ENCODE data around the gene GTF2A1L. TPM values are rescaled to one million over a fixed set of nuclear protein-coding genes. Genes with fewer than 3 reads are reported as not detected.

GTF2A1L gene
- total RNA-seq, 2 experiments from 2014 or later, result not detected

DNA sequence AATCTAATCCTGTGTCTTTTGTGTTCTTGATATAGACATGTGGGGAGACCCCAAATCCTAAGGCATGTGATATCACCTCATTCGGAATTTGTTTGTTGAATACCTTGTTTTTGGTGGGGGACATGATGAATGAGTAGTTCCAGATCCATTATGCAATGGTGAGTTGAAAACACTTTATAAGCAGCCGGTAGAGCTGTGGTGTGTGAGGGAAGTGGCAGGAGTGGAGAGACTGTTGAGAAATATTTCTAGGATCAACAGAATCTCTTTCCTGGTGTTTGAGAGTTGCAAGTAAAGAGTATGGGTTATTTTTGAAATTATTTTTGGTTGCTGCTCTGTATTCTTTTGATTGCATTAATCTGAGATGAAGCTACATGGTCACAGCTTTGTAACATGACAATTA, 103.5 kb downstream of the GTF2A1L start:
- ChIA-PET POLR2A (interaction anchor here (0.6 to 0.7 kb wide), 3 partner anchors 14 to 1226 kb away, joined by 3 to 7 read pairs (median 3); no protein-coding TSS in a partner anchor), CTCF (ENCODE audit: unreplicated experiment) (no interaction called here)
- Histone ChIP-seq H3K4me3 (ENCODE audit: low read depth, low read length, poor library complexity, severe bottlenecking) (no peak overlapping the region), H3K9me2 (ENCODE audit: insufficient read depth, low read length) (no peaks in the 10 kb centered on the region), H3K4me2 (ENCODE audit: low read length) (no peak overlapping the region), H3K9me3 (ENCODE audit: low read length) (no peaks in the 10 kb centered on the region), H3K36me3 (ENCODE audit: insufficient read depth, low read length) (no peaks in the 10 kb centered on the region), H3K79me2 (ENCODE audit: insufficient read depth, low read depth, low read length) (no peaks in the 10 kb centered on the region), H4K20me1 (ENCODE audit: insufficient read depth, low read length) (no peaks in the 10 kb centered on the region), H3K4me1 (ENCODE audit: insufficient read depth, low read length, poor library complexity, severe bottlenecking) (no peaks in the 10 kb centered on the region), H2AFZ (ENCODE audit: low read length) (no peak overlapping the region), H3K27ac (ENCODE audit: low read depth, low read length, poor library complexity, severe bottlenecking) (no peak overlapping the region)
- no peak for DNase-seq (ENCODE audit: low spot score)
- no TSS peak for BruUV-seq (replicated peaks)
- TF ChIP-seq, protein P1, sequence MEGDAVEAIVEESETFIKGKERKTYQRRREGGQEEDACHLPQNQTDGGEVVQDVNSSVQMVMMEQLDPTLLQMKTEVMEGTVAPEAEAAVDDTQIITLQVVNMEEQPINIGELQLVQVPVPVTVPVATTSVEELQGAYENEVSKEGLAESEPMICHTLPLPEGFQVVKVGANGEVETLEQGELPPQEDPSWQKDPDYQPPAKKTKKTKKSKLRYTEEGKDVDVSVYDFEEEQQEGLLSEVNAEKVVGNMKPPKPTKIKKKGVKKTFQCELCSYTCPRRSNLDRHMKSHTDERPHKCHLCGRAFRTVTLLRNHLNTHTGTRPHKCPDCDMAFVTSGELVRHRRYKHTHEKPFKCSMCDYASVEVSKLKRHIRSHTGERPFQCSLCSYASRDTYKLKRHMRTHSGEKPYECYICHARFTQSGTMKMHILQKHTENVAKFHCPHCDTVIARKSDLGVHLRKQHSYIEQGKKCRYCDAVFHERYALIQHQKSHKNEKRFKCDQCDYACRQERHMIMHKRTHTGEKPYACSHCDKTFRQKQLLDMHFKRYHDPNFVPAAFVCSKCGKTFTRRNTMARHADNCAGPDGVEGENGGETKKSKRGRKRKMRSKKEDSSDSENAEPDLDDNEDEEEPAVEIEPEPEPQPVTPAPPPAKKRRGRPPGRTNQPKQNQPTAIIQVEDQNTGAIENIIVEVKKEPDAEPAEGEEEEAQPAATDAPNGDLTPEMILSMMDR (conservative IDR thresholded peaks at IDR 0.05; ENCODE audit: low read length), result no peak
- no peak for TF ChIP-seq EZH2phosphoT487 (IDR thresholded peaks at IDR 0.05; ENCODE audit: borderline replicate concordance, low read depth, low read length)
- intact Hi-C loops (cut with micrococcal nuclease; ENCODE audit: unreplicated experiment), result no loop called here

DNA sequence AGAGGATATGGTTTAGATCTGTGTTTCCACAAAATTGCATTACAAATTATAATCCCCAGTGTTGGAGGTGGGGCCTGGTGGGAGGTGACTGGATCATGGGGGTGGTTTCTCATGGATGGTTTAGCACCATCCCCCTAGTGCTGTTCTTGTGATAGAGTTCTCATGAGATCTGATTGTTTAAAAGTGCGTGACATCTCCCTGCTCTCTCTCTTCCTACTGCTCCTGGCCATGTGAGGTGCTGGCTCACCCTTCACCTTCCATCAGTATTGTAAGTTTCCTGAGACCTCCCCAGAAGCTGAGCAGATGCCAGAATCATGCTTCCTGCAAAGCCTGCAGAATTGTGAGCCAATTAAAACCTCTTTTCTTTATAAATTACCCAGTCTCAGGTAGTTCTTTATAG, 104.7 kb downstream of the GTF2A1L start:
- CTCF ChIA-PET (ENCODE audit: unreplicated experiment), result no interaction called here
- BruUV-seq (replicated peaks), result no TSS peak
- intact Hi-C loops (cut with micrococcal nuclease; ENCODE audit: unreplicated experiment), result no loop called here

DNA sequence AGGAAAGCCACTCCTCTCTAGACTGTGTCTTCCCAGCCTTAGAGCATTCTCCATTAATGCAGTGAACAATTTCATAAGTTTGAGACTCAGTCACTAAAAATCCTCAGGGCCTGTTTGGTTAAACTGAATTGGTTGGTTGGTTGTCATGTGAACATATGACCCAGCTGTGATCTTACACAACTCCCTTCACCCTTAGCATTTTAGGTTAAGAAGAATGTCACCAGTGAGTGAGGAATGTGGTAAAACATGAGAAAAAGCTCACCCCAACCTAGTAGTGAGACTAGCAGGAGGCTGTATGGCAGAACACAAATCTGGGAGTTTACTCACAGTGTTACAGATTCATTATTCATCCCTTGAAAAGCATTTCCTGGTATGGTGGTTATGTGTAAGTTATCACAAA, 105.5 kb downstream of the GTF2A1L start:
- DNase-seq (ENCODE audit: low spot score), result no peak
- Histone ChIP-seq H4K20me1 (ENCODE audit: insufficient read depth, low read length) (no peaks in the 10 kb centered on the region), H3K27ac (ENCODE audit: low read depth, low read length, poor library complexity, severe bottlenecking) (no peak overlapping the region), H3K79me2 (ENCODE audit: insufficient read depth, low read depth, low read length) (no peaks in the 10 kb centered on the region), H3K4me2 (ENCODE audit: low read length) (no peak overlapping the region), H2AFZ (ENCODE audit: low read length) (no peak overlapping the region), H3K9me2 (ENCODE audit: insufficient read depth, low read length) (no peaks in the 10 kb centered on the region), H3K9me3 (ENCODE audit: low read length) (no peaks in the 10 kb centered on the region), H3K4me1 (ENCODE audit: insufficient read depth, low read length, poor library complexity, severe bottlenecking) (no peaks in the 10 kb centered on the region), H3K36me3 (ENCODE audit: insufficient read depth, low read length) (no peaks in the 10 kb centered on the region), H3K4me3 (ENCODE audit: low read depth, low read length, poor library complexity, severe bottlenecking) (no peak overlapping the region)
- TF ChIP-seq, protein P1 (conservative IDR thresholded peaks at IDR 0.05; ENCODE audit: low read length), result no peak
- TF ChIP-seq EZH2phosphoT487 (IDR thresholded peaks at IDR 0.05; ENCODE audit: borderline replicate concordance, low read depth, low read length), result no peak
- POLR2A ChIA-PET, result no interaction called here
- intact Hi-C loops (cut with micrococcal nuclease; ENCODE audit: unreplicated experiment), result no loop called here
- CTCF ChIA-PET (ENCODE audit: unreplicated experiment), result no interaction called here
- BruUV-seq (replicated peaks), result no TSS peak

More for the DNA sequence above, 104.7 kb downstream of the GTF2A1L start:
- Histone ChIP-seq H3K27ac (ENCODE audit: low read depth, low read length, poor library complexity, severe bottlenecking) (no peak overlapping the region), H2AFZ (ENCODE audit: low read length) (no peak overlapping the region), H3K4me1 (ENCODE audit: insufficient read depth, low read length, poor library complexity, severe bottlenecking) (no peaks in the 10 kb centered on the region), H4K20me1 (ENCODE audit: insufficient read depth, low read length) (no peaks in the 10 kb centered on the region), H3K4me2 (ENCODE audit: low read length) (no peak overlapping the region), H3K9me3 (ENCODE audit: low read length) (no peaks in the 10 kb centered on the region), H3K79me2 (ENCODE audit: insufficient read depth, low read depth, low read length) (no peaks in the 10 kb centered on the region), H3K36me3 (ENCODE audit: insufficient read depth, low read length) (no peaks in the 10 kb centered on the region), H3K4me3 (ENCODE audit: low read depth, low read length, poor library complexity, severe bottlenecking) (no peak overlapping the region), H3K9me2 (ENCODE audit: insufficient read depth, low read length) (no peaks in the 10 kb centered on the region)
- POLR2A ChIA-PET, result no interaction called here
- no peak for DNase-seq (ENCODE audit: low spot score)
- TF ChIP-seq EZH2phosphoT487 (IDR thresholded peaks at IDR 0.05; ENCODE audit: borderline replicate concordance, low read depth, low read length), result no peak
- TF ChIP-seq, protein P1 (conservative IDR thresholded peaks at IDR 0.05; ENCODE audit: low read length), result no peak
